HG03196 (cell line): ENCODE data around the gene SATL1.
"Not testable (repeated sequence)": the region's sequence is repeated elsewhere in the genome, so short reads cannot be mapped to it uniquely, and the experiment has no call there.

Source experiments
- ATAC-seq: cut with Tn5 transposase; IDR thresholded peaks from one replicate; pipeline ENCODE4 v1.9.1; 2021; ENCODE audit not compliant: unreplicated experiment

The SATL1 gene

DNA sequence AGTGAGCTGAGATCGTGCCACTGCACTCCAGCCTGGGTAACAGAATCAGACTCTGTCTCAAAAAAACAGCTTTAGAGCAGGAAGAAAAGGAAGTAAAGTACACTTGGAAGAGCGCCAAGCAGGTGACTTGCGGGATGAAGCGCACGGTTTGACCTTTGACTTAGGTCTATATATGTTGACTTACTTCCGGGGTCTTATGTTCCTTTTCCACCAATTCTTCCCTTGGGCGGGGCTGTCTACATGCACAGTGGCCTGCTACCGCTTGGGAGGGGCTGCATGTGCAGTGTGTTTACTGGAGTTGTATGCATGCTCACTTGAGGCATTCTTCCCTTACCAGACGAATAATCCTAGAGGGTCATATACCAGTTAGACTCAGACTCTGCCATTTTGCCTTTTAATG lies 131.3 kb downstream of the SATL1 start:
- ATAC-seq: no peak

DNA sequence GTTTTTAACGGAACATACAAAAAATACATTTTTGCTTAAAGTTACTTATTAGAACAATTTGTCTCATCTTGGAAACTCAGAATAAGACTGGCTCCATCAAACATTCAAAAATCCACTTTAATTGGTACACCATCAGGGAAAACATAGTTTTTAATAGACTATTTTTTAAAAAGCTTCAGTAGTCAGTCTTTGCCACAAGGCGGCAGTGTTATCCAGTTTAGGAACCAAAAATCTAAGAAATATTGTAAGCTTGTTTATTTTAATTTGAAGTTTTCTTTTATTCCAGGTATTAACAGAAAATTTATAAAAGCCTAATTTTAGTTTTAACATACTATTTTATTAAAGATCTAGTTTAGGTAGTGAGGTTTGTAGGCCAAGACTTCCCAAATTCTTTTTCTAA lies 132.2 kb downstream of the SATL1 start:
- no peak for ATAC-seq

DNA sequence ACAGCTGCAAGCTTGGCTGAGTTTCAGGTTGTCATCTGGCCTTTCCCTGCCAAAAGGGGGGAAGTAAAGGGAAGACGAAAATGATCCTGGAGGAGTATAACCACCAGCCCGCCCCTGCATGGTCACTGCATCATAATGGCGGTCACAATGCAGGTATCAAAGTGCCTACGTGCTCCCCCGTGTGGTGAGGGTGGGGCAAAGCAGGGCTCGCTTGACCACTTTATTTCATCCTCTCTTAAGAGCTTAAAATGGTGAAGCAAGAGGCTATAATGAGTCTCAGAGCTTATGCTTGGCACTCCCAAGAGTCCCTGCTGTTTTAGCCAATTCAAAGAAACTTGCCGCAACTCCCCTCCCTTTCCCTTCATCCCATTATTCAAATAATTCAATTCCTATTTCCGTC lies 134.3 kb downstream of the SATL1 start:
- ATAC-seq: no peak

DNA sequence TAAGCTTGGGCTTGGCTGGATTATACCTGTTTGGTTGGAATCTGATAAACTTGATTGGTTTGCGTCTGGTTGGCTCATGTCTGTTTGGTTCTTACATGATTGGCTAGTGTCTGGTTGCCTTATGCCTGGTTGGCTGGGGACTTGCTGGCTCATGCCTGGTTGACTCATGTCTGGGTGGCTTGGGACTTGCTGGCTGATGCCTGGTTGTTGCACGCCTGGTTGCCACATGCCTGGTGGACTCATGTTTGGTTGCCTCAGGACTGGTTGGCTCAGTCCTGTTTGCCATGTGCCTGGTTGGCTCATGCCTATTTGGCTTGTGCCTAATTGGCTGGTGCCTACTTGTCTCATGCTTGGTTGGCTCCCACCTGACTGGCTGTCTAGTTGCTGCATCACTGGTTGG lies 135.4 kb downstream of the SATL1 start:
- ATAC-seq: no peak

DNA sequence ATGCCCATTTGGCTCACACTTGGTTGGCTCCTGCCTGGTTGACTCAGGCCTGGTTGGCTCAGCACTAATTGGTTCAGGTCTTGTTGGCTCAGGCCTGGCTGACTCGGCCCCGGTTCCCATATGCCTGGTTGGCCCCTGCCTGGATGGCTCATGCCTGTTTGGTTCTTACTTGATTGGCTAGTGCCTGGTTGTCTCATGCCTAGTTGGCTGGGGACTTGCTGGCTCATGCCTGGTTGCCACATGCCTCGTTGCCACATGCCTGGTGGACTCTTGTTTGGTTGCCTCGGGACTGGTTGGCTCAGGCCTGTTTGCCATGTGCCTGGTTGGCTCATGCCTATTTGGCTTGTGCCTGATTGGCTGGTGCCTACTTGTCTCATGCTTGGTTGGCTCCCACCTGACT lies 136.2 kb downstream of the SATL1 start:
- no peak for ATAC-seq

DNA sequence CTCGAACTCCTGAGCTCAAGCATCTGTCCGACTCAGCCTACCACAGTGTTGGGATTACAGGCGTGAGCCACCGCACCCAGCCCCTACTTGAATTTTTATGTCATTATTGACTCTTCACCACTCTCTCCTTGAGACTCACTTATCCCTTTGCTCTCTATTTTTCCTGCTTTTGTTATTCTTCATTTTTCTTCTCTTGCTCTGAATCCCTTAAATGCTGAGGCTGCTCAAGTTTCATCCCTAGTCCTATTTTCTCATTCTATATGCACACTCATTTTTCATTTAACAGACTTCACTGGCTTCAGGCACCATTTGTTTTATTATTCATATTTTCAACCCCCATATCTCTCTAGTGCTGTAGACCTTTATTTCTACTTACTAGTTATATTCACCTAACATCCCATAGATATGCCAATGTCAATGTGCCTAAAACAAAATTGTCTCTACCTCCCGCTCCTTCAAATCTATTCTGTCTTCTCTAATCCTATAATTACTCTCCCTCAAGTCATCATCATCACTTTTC lies 154.2 kb downstream of the SATL1 start:
- no peak for ATAC-seq

DNA sequence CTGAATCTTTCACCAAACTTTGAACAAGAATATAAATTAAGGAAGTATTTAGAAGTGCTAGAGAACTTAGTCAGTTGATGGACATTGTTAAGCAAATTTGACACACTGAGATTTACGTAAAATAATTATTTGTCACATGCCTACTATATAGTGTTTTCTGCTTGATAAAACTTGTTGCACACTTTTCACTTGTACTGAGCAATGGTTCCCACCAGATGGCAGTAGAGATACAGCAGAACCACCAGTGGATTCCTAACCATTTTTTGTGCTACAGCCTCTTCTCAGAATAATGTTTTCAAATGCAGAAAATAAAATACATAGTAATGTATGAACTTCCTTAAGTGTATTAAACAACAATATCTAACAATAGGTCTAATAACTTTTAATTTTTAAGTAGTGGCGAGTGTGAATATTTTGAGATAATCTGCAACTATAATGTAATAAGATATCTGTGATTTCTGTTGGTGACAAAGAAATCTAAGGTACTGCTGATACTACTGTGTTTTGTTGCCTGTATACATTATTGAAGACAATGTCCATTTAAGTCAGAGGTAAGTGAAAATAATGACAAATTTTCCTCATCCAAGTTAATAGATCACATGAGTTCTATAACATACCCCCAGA lies 158.7 kb downstream of the SATL1 start:
- peak; percentile 58 for ATAC-seq

DNA sequence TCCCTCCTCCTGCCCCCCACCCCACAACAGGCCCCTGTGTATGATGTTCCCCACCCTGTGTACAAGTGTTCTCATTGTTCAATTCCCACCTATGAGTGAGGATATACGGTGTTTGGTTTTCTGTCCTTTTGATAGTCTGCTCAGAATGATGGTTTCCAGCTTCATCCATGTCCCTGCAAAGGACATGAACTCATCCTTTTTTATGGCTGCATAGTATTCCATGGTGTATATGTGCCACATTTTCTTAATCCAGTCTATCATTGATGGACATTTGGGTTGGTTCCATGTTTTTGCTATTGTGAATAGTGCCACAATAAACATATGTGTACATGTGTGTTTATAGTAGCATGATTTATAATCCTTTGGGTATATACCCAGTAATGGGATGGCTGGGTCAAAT lies 166.3 kb downstream of the SATL1 start:
- ATAC-seq: not testable (repeated sequence)

DNA sequence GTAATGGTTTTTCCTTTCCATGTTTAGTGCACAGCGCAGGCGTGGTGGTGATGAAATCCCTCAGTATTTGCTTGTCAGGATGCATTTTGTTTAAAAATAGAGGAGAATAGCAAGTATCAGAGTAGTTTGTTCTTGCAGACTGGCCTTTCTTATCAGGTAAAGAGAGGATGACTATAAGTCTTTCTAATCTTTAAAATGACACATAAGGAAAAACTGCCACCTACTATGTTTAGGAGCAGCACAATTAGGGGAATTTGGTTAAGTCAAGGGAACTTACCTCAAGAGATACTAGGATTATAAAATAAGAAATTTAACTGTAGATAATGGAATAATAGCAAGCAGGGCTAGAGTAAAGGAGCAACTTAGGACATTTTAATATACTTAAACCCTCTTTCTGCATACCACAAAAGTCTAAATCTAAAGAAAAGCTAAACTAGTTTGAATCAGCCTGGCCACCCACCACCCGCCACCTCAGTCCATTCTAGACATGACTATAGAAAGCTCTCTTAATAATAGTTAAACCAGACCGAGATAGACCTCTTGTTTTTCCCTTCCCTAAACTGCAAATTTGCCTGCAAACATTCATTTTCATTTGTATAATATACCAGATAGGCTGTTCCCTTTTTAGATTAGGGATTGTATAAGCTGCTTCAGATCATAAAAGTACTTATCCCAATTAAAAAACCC lies 177.9 kb downstream of the SATL1 start:
- no peak for ATAC-seq

DNA sequence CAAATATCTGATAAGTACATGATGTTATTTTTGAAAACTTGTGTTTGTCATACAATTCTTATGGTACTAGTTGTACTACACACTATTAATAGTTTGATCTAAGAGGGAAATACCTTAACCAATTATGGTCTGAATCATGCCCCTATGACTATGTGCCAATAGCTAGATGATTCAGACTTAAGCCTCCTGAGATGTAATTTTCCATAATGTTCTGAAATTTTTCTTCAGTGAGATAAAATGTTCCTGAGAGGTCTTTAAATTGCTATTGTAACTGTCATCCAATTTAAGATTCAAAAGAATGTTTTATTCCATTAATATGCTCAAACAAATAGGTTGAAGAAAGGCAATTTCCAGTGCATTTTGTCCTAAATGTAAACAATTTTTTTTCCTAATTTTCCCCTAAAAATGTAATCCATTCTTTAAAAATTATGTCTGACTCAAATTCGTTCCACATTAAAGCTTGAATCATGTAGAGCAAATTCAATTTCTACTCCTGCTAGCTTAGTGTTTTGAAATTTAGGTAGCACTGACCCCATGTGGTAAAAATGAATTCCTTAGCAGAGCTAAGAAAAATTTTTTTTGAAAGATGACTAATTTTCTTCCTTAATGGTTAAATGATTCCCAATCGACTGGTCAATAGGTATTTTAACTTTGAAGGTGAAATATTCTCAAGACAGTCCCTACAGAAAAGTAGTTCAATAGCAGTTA lies 190.8 kb downstream of the SATL1 start:
- ATAC-seq: no peak

DNA sequence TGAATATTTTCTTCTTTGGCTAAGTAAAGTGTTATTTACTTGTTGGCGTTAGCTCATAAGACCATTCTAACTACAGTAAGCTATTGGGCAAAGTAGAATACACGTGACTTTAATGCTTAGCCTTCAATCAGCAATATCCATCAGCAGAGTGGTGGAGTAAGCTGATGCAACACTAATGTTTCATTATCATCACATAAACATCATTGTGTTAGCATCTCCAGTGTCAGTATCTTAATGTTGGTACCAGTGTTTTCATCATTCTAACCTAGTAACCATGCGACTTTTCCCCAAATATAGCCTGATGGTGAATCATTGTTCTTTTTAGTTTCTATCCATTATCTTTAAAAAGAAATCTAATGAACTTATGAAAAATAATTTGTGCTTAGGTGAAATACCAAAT lies 191.4 kb downstream of the SATL1 start:
- no peak for ATAC-seq

DNA sequence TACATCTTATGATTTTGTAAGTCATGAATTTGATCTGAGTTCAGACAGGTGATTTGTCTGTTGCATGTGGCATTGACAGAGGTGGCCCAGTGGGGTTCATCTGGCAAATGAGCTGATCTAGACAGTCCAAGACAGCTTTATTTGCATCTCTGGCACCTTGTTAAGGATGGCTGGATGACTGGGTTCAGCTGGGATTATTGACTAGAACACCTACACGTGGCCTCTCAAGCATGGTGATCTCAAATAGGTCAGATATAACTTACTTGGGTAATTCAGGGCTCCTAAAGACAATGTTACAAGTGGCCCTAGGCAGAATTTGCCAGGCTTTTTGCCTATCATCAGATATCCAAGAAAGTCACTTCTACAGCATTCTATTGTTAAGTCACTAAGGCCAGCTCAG lies 192.0 kb downstream of the SATL1 start:
- ATAC-seq: no peak
